NB4 (cell line): ENCODE results near the gene WBP2NL.

Source experiments
- DNase-seq: peaks from one replicate; pipeline ENCODE4 v3.0.0; 2010; ENCODE audit warnings: low read depth
- H3K4me3 ChIP-seq: one replicate; pipeline ENCODE4 v1.5.1; 2011; ENCODE audit warnings: mild to moderate bottlenecking, low read depth, low read length, moderate library complexity
- CTCF ChIP-seq: IDR thresholded peaks from one replicate; pipeline ENCODE4 v1.5.1; 2012; ENCODE audit warnings: low read depth, low read length
- MAX ChIP-seq: IDR thresholded peaks from 2 replicates; pipeline ENCODE4 v1.6.1; 2011; ENCODE audit warnings: low read depth, low read length
- MYC ChIP-seq: IDR thresholded peaks from 2 replicates; pipeline ENCODE4 v1.6.1; 2011; ENCODE audit warnings: low read depth, low read length
- POLR2A ChIP-seq: IDR thresholded peaks from 2 replicates; pipeline ENCODE4 v1.6.1; 2011; ENCODE audit warnings: mild to moderate bottlenecking; ENCODE audit not compliant: insufficient read length; ENCODE audit errors: extremely low read depth

WBP2NL gene

GRCh38 chr22:42050641-42051180 is 52.1 kb downstream of the WBP2NL start:
- TF ChIP-seq MYC (no peak), POLR2A (no peak), CTCF (no peak), MAX (no peak)

GRCh38 chr22:42052765-42053164 is 54.2 kb downstream of the WBP2NL start:
- H3K4me3 ChIP-seq: no peak overlapping the region
- TF ChIP-seq CTCF (no peak), MYC (no peak), MAX (no peak), POLR2A (no peak)
- DNase-seq: no peak

More at GRCh38 chr22:42050641-42051180, 52.1 kb downstream of the WBP2NL start:
- no peak overlapping the region for H3K4me3 ChIP-seq
- no peak for DNase-seq

DNA sequence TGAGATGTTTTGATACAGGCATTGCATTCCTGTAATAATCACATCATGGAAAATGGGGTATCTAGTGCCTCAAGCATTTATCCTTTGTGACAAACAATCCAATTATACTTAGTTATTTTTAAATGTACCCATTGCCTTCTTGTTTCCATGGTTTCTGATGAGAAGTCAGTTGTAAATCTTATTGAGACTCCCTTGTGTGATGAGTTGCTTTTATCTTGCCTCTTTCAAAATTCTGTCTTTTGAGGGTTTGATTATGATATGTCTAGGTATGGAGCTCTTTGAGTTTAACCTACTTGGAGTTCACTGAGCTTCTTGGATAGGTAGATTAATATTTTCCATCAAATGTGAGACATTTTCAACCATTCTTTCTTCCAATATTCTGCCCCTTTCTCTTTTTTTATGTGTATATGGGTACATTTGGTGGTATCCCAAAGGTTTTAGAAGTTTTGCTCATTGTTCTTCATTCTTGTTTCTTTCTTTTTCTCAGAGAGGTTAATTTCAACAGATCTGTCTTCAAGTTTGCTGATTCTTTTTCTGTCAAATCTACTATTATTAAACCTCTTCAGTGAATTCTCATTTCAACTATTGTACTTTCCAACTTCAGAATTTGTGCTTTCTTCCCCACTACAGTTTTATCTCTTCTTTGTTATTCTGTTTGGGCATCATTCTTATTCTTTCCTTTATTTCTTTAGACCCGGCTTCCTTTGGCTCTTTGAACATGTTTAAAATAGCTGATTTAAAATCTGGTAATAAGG is 58.3 kb downstream of the WBP2NL start:
- DNase-seq: no peak
- no peak for TF ChIP-seq MYC
- no peak for TF ChIP-seq MAX
- no peak for TF ChIP-seq CTCF
- no peak for TF ChIP-seq POLR2A

DNA sequence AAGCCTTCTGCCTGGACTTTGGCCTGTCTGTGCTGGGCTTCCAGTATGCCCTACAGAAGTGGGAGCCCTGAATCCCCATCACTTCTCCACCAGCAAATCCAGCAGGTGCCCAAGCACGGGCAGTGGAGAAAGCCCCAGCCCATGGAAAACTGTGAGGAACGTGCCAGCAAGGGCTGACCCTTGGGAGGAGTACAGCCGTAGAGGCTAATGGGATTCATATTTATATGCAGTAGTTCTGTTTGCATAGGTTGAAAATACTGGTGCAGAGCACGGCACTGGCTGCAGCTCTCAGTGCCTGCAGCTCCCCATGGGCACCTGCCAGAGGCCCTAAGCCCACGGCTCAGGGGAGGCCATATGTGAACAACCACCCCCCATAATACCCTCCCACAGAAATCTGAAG is 61.9 kb downstream of the WBP2NL start:
- no peak for DNase-seq
- no peak for TF ChIP-seq CTCF
- no peak for TF ChIP-seq MAX
- no peak for TF ChIP-seq MYC
- no peak overlapping the region for H3K4me3 ChIP-seq

More for the DNA sequence above, 58.3 kb downstream of the WBP2NL start:
- no peak overlapping the region for H3K4me3 ChIP-seq

DNA sequence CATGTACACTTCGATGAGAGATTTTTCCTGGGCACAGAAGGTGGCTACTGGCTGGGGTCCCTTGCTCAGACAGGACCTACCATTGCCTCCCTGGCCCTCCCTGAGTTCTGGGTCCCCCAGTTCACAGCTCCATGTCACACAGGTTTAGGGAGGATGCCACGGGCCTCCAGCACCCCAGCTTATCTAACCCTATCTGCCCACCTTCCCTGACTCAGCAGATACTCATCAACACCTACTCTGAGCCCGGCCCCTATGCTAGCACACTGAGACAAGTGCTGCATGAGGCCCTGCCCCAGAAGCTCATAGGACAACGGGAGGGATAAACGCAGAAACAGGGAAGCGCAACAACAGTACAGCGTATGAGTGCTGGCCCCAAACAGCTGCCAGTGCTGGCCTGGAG is 62.5 kb downstream of the WBP2NL start:
- TF ChIP-seq MAX (no peak), CTCF (no peak), POLR2A (no peak), MYC (no peak)
- H3K4me3 ChIP-seq: no peak overlapping the region
- DNase-seq: no peak
